Measurements from ENCODE around the gene TNNT3. TPM values are rescaled to one million over a fixed set of nuclear protein-coding genes. Genes with fewer than 3 reads are reported as not detected.
A peak's percentile ranks its signal among the peaks of the same experiment; 100 is the strongest.
"Not testable (repeated sequence)": the region's sequence is repeated elsewhere in the genome, so short reads cannot be mapped to it uniquely, and the experiment has no call there.

Gene TNNT3
- total and polyA plus RNA-seq, 4 donors: 3.4 to 54.3 (median 6.3) TPM

- H3K4me3 ChIP-seq (ENCODE audit: low read length in 2 of 2); H3K27ac ChIP-seq (ENCODE audit: low read depth in 1 of 2, low read length in 2 of 2); H3K4me1 ChIP-seq (ENCODE audit: control insufficient read depth in 1 of 2, insufficient read depth in 2 of 2, low read length in 2 of 2); H3K36me3 ChIP-seq (ENCODE audit: control insufficient read depth in 1 of 2, insufficient read depth in 2 of 2, low read length in 1 of 2); H3K9me3 ChIP-seq (ENCODE audit: control insufficient read depth, low read length); H3K27me3 ChIP-seq (ENCODE audit: control insufficient read depth in 1 of 2, insufficient read depth in 2 of 2, low read length in 1 of 2); ATAC-seq (ENCODE audit: low FRiP score): not testable (repeated sequence)
- WGBS, 2 donors: 80 to 88% methylated on average over 1 of the region's 1 CpG
- intact Hi-C loops (cut with DNase I): loop anchor here (1.0 kb wide), 1 partner anchor 45 kb away; no protein-coding TSS in a partner anchor
- peak; percentile 42 to 56 for DNase-seq
Measured at GRCh38 chr11:1939788-1940187, 20.3 kb downstream of the TNNT3 start.

GRCh38 chr11:1942558-1943260, 23.2 kb downstream of the TNNT3 start:
- no peak overlapping the region for H3K4me3 ChIP-seq (ENCODE audit: low read length in 2 of 2)
- H3K27me3 ChIP-seq (ENCODE audit: control insufficient read depth in 1 of 2, insufficient read depth in 2 of 2, low read length in 1 of 2): no peaks in the 10 kb centered on the region
- no peaks in the 10 kb centered on the region for H3K9me3 ChIP-seq (ENCODE audit: control insufficient read depth, low read length)
- H3K27ac ChIP-seq (ENCODE audit: low read depth in 1 of 2, low read length in 2 of 2): no peak overlapping the region
- 87 to 89% methylated on average over 10 of the region's 10 CpGs for WGBS, 2 donors
- H3K36me3 ChIP-seq (ENCODE audit: control insufficient read depth in 1 of 2, insufficient read depth in 2 of 2, low read length in 1 of 2): no peaks in the 10 kb centered on the region
- intact Hi-C loops (cut with DNase I): no loop called here
- peak; percentile 32 to 48 for DNase-seq
- ATAC-seq (ENCODE audit: low FRiP score): no peak
- H3K4me1 ChIP-seq (ENCODE audit: control insufficient read depth in 1 of 2, insufficient read depth in 2 of 2, low read length in 2 of 2): no peaks in the 10 kb centered on the region

- H3K36me3 ChIP-seq (ENCODE audit: control insufficient read depth in 1 of 2, insufficient read depth in 2 of 2, low read length in 1 of 2): no peaks in the 10 kb centered on the region
- DNase-seq (peak; percentile 26 to 50), ATAC-seq (ENCODE audit: low FRiP score) (no peak)
- 68 to 70% methylated on average over 15 of the region's 15 CpGs for WGBS, 2 donors
- H3K4me3 ChIP-seq (ENCODE audit: low read length in 2 of 2): no peak overlapping the region
- no peaks in the 10 kb centered on the region for H3K4me1 ChIP-seq (ENCODE audit: control insufficient read depth in 1 of 2, insufficient read depth in 2 of 2, low read length in 2 of 2)
- no peak overlapping the region for H3K27ac ChIP-seq (ENCODE audit: low read depth in 1 of 2, low read length in 2 of 2)
- H3K9me3 ChIP-seq (ENCODE audit: control insufficient read depth, low read length): no peaks in the 10 kb centered on the region
- H3K27me3 ChIP-seq (ENCODE audit: control insufficient read depth in 1 of 2, insufficient read depth in 2 of 2, low read length in 1 of 2): no peaks in the 10 kb centered on the region
- intact Hi-C loops (cut with DNase I): no loop called here
Measured at GRCh38 chr11:1943576-1943975, 24.1 kb downstream of the TNNT3 start.

- intact Hi-C loops (cut with DNase I): no loop called here
- 9 to 13% methylated on average over 9 of the region's 9 CpGs for WGBS, 2 donors
Measured at GRCh38 chr11:1943977-1944376, 24.5 kb downstream of the TNNT3 start.

GRCh38 chr11:1946812-1947484, 27.4 kb downstream of the TNNT3 start, which contains the start of gene MRPL23:
Gene MRPL23 (plus strand): TSS chr11:1947332. CDS start chr11:1947363, 31 bp downstream.
- H3K9me3 ChIP-seq (ENCODE audit: control insufficient read depth, low read length): no peaks in the 10 kb centered on the region
- peak; percentile 85 for ATAC-seq (ENCODE audit: low FRiP score)
- H3K4me3 ChIP-seq (ENCODE audit: low read length in 2 of 2): no peak within 1 kb of the TSS
- intact Hi-C loops (cut with DNase I): no loop called here
- H3K36me3 ChIP-seq (ENCODE audit: control insufficient read depth in 1 of 2, insufficient read depth in 2 of 2, low read length in 1 of 2): no peaks in the 10 kb centered on the region
- H3K27ac ChIP-seq (ENCODE audit: low read depth in 1 of 2, low read length in 2 of 2): no peak within 1 kb of the TSS
- H3K27me3 ChIP-seq (ENCODE audit: control insufficient read depth in 1 of 2, insufficient read depth in 2 of 2, low read length in 1 of 2): no peaks in the 10 kb centered on the region
- no peaks in the 10 kb centered on the region for H3K4me1 ChIP-seq (ENCODE audit: control insufficient read depth in 1 of 2, insufficient read depth in 2 of 2, low read length in 2 of 2)
- peak in 1 of 2 donors; percentile 31 for DNase-seq
- 0% methylated on average over 19 of the region's 85 CpGs; no CpG with 5 or more reads in 1 of the 2 donors for WGBS, 2 donors

More at GRCh38 chr11:1943977-1944376, 24.5 kb downstream of the TNNT3 start:
- Histone ChIP-seq H3K27ac (ENCODE audit: low read depth in 1 of 2, low read length in 2 of 2) (no peak overlapping the region), H3K9me3 (ENCODE audit: control insufficient read depth, low read length) (no peaks in the 10 kb centered on the region), H3K36me3 (ENCODE audit: control insufficient read depth in 1 of 2, insufficient read depth in 2 of 2, low read length in 1 of 2) (no peaks in the 10 kb centered on the region), H3K4me3 (ENCODE audit: low read length in 2 of 2) (no peak overlapping the region), H3K27me3 (ENCODE audit: control insufficient read depth in 1 of 2, insufficient read depth in 2 of 2, low read length in 1 of 2) (no peaks in the 10 kb centered on the region), H3K4me1 (ENCODE audit: control insufficient read depth in 1 of 2, insufficient read depth in 2 of 2, low read length in 2 of 2) (no peaks in the 10 kb centered on the region)
- DNase-seq (peak; percentile 43 to 54), ATAC-seq (ENCODE audit: low FRiP score) (no peak)

- Histone ChIP-seq H3K27me3 (ENCODE audit: control insufficient read depth in 1 of 2, insufficient read depth in 2 of 2, low read length in 1 of 2) (no peaks in the 10 kb centered on the region), H3K4me3 (ENCODE audit: low read length in 2 of 2) (no peak overlapping the region), H3K27ac (ENCODE audit: low read depth in 1 of 2, low read length in 2 of 2) (no peak overlapping the region), H3K4me1 (ENCODE audit: control insufficient read depth in 1 of 2, insufficient read depth in 2 of 2, low read length in 2 of 2) (no peaks in the 10 kb centered on the region), H3K9me3 (ENCODE audit: control insufficient read depth, low read length) (no peaks in the 10 kb centered on the region), H3K36me3 (ENCODE audit: control insufficient read depth in 1 of 2, insufficient read depth in 2 of 2, low read length in 1 of 2) (no peaks in the 10 kb centered on the region)
- intact Hi-C loops (cut with DNase I): no loop called here
- DNase-seq: no peak
- WGBS, 2 donors: no CpG with 5 or more reads among the region's 36 CpGs
- ATAC-seq (ENCODE audit: low FRiP score): peak; percentile 54
Measured at GRCh38 chr11:1947592-1948237, 28.2 kb downstream of the TNNT3 start.

- H3K27ac ChIP-seq (ENCODE audit: low read depth in 1 of 2, low read length in 2 of 2): no peak overlapping the region
- H3K4me3 ChIP-seq (ENCODE audit: low read length in 2 of 2): no peak overlapping the region
- no peaks in the 10 kb centered on the region for H3K4me1 ChIP-seq (ENCODE audit: control insufficient read depth in 1 of 2, insufficient read depth in 2 of 2, low read length in 2 of 2)
- no peaks in the 10 kb centered on the region for H3K36me3 ChIP-seq (ENCODE audit: control insufficient read depth in 1 of 2, insufficient read depth in 2 of 2, low read length in 1 of 2)
- DNase-seq (no peak), ATAC-seq (ENCODE audit: low FRiP score) (no peak)
- no peaks in the 10 kb centered on the region for H3K9me3 ChIP-seq (ENCODE audit: control insufficient read depth, low read length)
- no peaks in the 10 kb centered on the region for H3K27me3 ChIP-seq (ENCODE audit: control insufficient read depth in 1 of 2, insufficient read depth in 2 of 2, low read length in 1 of 2)
- no CpG with 5 or more reads among the region's 11 CpGs for WGBS, 2 donors
- intact Hi-C loops (cut with DNase I): no loop called here
Measured at GRCh38 chr11:1948389-1948788, 28.9 kb downstream of the TNNT3 start.

- DNase-seq (peak in 1 of 2 donors; percentile 10), ATAC-seq (ENCODE audit: low FRiP score) (no peak)
- Histone ChIP-seq H3K27me3 (ENCODE audit: control insufficient read depth in 1 of 2, insufficient read depth in 2 of 2, low read length in 1 of 2) (no peaks in the 10 kb centered on the region), H3K36me3 (ENCODE audit: control insufficient read depth in 1 of 2, insufficient read depth in 2 of 2, low read length in 1 of 2) (no peaks in the 10 kb centered on the region), H3K27ac (ENCODE audit: low read depth in 1 of 2, low read length in 2 of 2) (no peak overlapping the region), H3K4me3 (ENCODE audit: low read length in 2 of 2) (no peak overlapping the region), H3K4me1 (ENCODE audit: control insufficient read depth in 1 of 2, insufficient read depth in 2 of 2, low read length in 2 of 2) (no peaks in the 10 kb centered on the region), H3K9me3 (ENCODE audit: control insufficient read depth, low read length) (no peaks in the 10 kb centered on the region)
- no CpG with 5 or more reads among the region's 6 CpGs for WGBS, 2 donors
- intact Hi-C loops (cut with DNase I): no loop called here
Measured at GRCh38 chr11:1949302-1949701, 29.8 kb downstream of the TNNT3 start.
